Astrocyte of the spinal cord (primary cell): ENCODE measurements around the gene INPP4B.

Experiments
- DNase-seq: peaks from one replicate; pipeline ENCODE4 v3.0.0; 2011; ENCODE audit warnings: low read depth, low spot score
- H3K4me3 ChIP-seq: 2 replicates; pipeline ENCODE4 v1.5.1; 2011; ENCODE audit warnings: low read depth, mild to moderate bottlenecking, low read length, moderate library complexity
- in situ Hi-C: cut with HindIII; loops from 2 replicates; pipeline ENCODE4 v1.10.0; 2017; ENCODE audit warnings: low sequenced_read_pairs
- TF ChIP-seq, protein P1 (sequence below): IDR thresholded peaks from 2 replicates; pipeline ENCODE4 v1.5.1; 2012; ENCODE audit warnings: low read depth, mild to moderate bottlenecking, low read length, inconsistent platforms

The INPP4B gene

DNA sequence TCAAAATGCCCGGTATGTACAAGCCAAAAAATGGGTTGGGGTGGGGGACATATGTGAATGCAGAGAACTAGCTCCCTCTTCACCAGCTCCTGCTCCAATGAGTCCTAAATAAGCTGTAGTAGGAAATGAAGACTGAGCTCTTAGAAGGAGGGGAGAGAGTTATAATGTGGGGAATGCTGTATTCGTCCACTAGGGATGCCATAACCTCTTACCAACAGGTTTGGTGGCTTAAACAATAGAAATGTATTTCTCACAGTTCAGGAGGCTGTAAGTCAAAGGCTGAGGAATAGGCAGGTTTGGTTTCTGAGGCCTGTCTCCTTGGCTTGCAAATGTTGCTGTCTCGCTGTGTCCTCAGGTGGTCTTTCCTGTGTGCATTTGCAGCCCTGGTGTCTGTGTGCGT lies 4.4 kb upstream of the INPP4B start:
- DNase-seq: no peak
- H3K4me3 ChIP-seq: no peak overlapping the region
- TF ChIP-seq, protein P1, sequence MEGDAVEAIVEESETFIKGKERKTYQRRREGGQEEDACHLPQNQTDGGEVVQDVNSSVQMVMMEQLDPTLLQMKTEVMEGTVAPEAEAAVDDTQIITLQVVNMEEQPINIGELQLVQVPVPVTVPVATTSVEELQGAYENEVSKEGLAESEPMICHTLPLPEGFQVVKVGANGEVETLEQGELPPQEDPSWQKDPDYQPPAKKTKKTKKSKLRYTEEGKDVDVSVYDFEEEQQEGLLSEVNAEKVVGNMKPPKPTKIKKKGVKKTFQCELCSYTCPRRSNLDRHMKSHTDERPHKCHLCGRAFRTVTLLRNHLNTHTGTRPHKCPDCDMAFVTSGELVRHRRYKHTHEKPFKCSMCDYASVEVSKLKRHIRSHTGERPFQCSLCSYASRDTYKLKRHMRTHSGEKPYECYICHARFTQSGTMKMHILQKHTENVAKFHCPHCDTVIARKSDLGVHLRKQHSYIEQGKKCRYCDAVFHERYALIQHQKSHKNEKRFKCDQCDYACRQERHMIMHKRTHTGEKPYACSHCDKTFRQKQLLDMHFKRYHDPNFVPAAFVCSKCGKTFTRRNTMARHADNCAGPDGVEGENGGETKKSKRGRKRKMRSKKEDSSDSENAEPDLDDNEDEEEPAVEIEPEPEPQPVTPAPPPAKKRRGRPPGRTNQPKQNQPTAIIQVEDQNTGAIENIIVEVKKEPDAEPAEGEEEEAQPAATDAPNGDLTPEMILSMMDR: peak; percentile 46
- in situ Hi-C loops: no loop called here

DNA sequence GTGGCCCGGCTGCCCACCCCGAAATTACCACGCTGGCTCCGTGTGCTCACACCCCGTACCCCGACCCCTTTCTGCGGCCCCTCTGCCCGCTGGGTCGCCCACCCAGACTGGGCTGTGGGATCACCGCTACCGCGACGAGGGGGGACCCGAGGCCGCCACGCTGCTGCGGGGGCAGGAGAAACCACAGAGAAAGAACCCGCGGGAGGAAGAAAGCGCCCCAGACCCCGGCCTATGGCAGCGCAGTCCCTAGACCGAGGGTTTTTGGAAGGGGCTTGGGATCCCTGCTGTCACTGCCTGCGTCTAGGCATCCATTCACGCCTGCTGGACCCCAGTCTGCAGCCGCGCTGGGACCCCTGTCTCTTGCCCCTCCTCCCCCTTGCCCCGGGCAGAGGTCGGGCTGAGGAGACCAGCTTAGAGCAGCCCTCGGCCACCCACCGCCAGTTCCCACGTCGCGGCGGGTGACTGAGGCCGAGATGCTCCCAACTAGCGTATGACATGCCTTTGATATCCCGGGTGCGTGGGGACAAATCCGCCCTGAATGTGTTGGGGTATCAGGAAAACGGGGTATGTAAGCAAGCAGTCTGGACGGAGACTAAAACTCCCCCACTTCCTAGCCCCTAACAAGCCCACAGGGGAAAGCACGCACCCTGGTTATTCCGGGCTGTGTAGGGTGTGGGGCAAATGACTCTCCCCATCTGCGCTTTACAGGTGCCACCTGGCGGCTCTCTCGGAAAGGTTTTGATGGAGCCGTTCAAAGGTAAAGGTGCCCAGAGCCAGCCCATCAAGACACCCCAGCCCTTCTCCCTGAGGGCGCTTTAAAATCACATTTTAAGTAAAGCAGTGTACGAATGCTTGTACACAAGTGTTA lies 862 bp upstream of the INPP4B start:
- H3K4me3 ChIP-seq: peak overlapping the region; percentile 68
- in situ Hi-C loops: no loop called here
- peak; percentile 14 for DNase-seq
- TF ChIP-seq, protein P1: peak; percentile 34

DNA sequence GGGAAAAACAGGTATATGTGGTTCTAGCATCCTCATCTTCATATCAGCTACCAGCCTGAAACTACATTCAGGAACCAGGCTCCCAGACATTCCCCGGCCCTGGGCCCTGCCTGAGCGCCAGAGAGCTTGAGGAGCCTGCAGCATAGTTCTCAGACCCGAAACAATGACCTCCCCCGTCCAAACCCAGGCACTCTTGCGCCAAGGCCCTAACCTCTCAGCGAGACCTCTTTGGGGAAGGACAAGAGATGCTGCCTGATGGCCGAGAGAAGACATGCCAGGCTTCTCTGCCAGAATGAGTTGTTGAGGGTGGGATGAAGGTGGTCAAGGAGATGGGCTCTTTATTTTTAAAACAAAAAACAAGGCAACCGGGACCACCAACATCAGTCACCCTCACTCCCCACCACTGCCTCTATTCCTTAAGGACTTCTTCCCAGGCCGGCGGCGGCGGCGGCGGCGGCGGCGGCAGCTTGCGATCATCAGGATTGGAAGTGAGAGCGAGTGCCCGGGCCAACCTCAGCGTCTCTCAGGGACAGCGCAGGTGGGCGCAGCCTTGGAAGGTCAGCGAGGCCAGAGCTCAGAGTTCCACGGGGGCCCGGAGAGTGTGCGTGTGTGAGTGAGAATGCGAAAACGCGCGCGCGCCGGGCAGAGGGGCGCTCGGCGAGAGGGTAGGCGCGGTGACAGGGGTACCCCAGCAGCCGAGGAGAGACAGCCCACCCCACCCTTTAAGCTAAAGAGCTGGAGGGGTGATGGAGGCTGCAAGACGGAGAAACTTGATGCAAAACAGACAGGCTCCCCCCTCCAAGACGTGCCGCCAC lies 601 bp downstream of the INPP4B start:
- peak; percentile 22 for DNase-seq
- TF ChIP-seq, protein P1: no peak
- in situ Hi-C loops: no loop called here
- H3K4me3 ChIP-seq: peak overlapping the region; percentile 68

DNA sequence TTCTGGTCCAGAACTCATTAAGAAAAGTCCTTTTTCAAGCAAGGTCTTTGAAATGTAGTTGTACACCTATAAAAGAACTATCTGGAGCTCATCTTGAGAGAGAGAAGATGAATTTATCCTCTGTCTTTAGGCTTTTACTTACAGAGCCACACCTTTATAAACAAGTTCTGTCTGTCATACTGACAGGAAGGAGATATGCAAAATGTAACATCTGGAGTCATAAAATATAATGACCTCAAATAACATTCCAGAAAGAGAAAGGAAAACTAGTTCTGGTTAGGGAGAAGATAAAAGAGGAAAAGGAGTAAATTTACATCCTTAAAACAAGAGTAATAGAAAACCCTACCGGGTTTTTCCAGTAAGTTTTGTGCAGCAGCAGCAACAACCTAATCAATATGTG lies 1.3 kb downstream of the INPP4B start:
- in situ Hi-C loops: no loop called here
- no peak overlapping the region for H3K4me3 ChIP-seq
- TF ChIP-seq, protein P1: no peak
- no peak for DNase-seq

DNA sequence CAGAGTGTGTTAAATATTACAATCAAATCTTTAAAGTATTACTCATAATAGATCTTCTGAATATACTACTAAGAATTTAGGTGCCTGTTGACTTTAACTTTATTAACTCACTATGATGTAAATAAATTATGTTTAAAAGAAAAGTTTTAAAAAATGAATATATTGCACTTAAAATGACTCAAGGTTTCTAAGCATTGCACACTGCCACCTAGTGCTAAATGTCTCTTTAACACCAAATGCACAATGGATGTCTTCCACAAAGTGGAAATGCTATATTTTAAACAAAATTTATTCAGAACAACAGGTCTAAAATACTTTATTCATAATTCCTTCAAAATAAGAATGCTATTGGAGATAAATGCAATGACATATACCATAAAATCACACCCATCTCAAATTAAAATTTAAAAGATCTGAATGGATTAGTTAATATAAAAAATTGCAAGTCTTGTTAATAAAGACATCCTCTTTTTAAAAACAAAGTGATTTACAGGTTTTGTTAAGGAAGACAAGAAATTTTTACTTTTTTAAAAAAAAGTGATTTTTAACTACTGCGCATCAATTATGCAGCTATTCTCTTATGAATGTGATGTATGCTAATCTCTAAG lies 5.5 kb downstream of the INPP4B start:
- in situ Hi-C loops: no loop called here
- TF ChIP-seq, protein P1: peak; percentile 69
- DNase-seq: peak; percentile 66
- H3K4me3 ChIP-seq: no peak overlapping the region

DNA sequence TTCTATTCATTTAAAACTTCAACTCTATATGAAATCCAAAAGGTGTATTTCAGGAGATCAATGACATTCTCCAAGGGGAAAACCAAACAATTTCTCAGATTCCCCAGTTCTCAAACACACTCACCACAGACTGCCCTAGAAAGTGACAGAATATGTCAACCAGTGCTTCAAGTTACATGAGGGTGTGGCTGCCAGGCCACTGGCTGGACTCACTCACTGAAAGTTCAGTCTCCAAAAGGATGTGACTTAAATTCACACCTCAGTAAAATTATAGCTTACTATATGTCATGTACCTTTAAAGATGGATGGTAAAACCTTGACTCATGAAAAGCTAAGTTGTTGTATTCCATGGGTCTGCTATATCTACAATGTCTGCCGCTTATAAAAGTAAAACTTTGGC lies 7.3 kb downstream of the INPP4B start:
- no peak overlapping the region for H3K4me3 ChIP-seq

More for the DNA sequence above, 7.3 kb downstream of the INPP4B start:
- no peak for DNase-seq
- TF ChIP-seq, protein P1: no peak
- in situ Hi-C loops: no loop called here
